SK-N-SH treated with all-trans-retinoic acid at 6 μM for 48 hours (cell line): ENCODE data around the gene MMP1.

ENCODE experiments used
- ARNTL ChIP-seq: fragments of 450-650 bp; formaldehyde crosslinking; IDR thresholded peaks from 2 replicates; pipeline ENCODE4 v1.5.0; 2020; ENCODE audit warnings: low read depth, mild to moderate bottlenecking, moderate library complexity, borderline replicate concordance
- GLIS3 ChIP-seq: fragments of 250-450 bp; sonication (Bioruptor Pico); IDR thresholded peaks from 2 replicates; pipeline ENCODE4 v1.5.0; 2020; ENCODE audit warnings: mild to moderate bottlenecking, moderate library complexity
- ISL1 ChIP-seq: fragments of 250-450 bp; sonication (Bioruptor Pico); IDR thresholded peaks from 2 replicates; pipeline ENCODE4 v2.1.2; 2022; ENCODE audit warnings: mild to moderate bottlenecking, moderate library complexity
- OSR1 ChIP-seq: fragments of 250-450 bp; sonication (Bioruptor Pico); IDR thresholded peaks from 2 replicates; pipeline ENCODE4 v1.8.0; 2022; ENCODE audit warnings: moderate library complexity, mild to moderate bottlenecking, inconsistent platforms
- SNAI2 ChIP-seq: fragments of 250-450 bp; sonication (Bioruptor Pico); IDR thresholded peaks from 2 replicates; pipeline ENCODE4 v1.5.0; 2020; ENCODE audit warnings: mild to moderate bottlenecking, moderate library complexity
- ZC3H10 ChIP-seq: fragments of 250-450 bp; sonication (Bioruptor Pico); IDR thresholded peaks from 2 replicates; pipeline ENCODE4 v1.5.1; 2021; ENCODE audit warnings: mild to moderate bottlenecking, moderate library complexity
- ZFP3 ChIP-seq: fragments of 250-450 bp; sonication (Bioruptor Pico); IDR thresholded peaks from 2 replicates; pipeline ENCODE4 v1.5.0; 2020; ENCODE audit warnings: mild to moderate bottlenecking, moderate library complexity
- ZNF565 ChIP-seq: fragments of 450-650 bp; formaldehyde crosslinking; conservative IDR thresholded peaks from 2 replicates; pipeline ENCODE4 v1.5.0; 2020; ENCODE audit warnings: low read depth, mild to moderate bottlenecking, moderate library complexity
- ZNF70 ChIP-seq: fragments of 450-650 bp; formaldehyde crosslinking; IDR thresholded peaks from 2 replicates; pipeline ENCODE4 v1.5.0; 2020; ENCODE audit warnings: mild to moderate bottlenecking, moderate library complexity
- TF ChIP-seq, protein P1 (sequence below): fragments of 250-450 bp; sonication (Bioruptor Pico); IDR thresholded peaks from 2 replicates; pipeline ENCODE4 v1.8.0; 2021; ENCODE audit warnings: low read depth, mild to moderate bottlenecking, moderate library complexity, borderline replicate concordance
- TF ChIP-seq, protein P2 (sequence below): fragments of 250-450 bp; sonication (Bioruptor Pico); IDR thresholded peaks from 2 replicates; pipeline ENCODE4 v1.5.0; 2020; ENCODE audit warnings: mild to moderate bottlenecking, moderate library complexity
- TF ChIP-seq, protein P3 (sequence below): fragments of 250-450 bp; sonication (Bioruptor Pico); IDR thresholded peaks from 2 replicates; pipeline ENCODE4 v1.8.0; 2020; ENCODE audit warnings: mild to moderate bottlenecking, moderate library complexity, borderline replicate concordance

GRCh38 chr11:102763440-102763839, 34.5 kb downstream of the MMP1 start:
- TF ChIP-seq SNAI2 (CRISPR knock-in tag) (no peak), OSR1 (CRISPR knock-in tag) (no peak), ARNTL (CRISPR knock-in tag) (no peak), ISL1 (CRISPR knock-in tag) (no peak), ZNF565 (CRISPR knock-in tag) (no peak), ZFP3 (CRISPR knock-in tag) (no peak), ZC3H10 (no peak), GLIS3 (CRISPR knock-in tag) (no peak), ZNF70 (no peak)
- TF ChIP-seq, protein P1, sequence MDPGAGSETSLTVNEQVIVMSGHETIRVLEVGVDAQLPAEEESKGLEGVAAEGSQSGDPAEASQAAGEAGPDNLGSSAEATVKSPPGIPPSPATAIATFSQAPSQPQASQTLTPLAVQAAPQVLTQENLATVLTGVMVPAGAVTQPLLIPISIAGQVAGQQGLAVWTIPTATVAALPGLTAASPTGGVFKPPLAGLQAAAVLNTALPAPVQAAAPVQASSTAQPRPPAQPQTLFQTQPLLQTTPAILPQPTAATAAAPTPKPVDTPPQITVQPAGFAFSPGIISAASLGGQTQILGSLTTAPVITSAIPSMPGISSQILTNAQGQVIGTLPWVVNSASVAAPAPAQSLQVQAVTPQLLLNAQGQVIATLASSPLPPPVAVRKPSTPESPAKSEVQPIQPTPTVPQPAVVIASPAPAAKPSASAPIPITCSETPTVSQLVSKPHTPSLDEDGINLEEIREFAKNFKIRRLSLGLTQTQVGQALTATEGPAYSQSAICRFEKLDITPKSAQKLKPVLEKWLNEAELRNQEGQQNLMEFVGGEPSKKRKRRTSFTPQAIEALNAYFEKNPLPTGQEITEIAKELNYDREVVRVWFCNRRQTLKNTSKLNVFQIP = no peak
- TF ChIP-seq, protein P2, sequence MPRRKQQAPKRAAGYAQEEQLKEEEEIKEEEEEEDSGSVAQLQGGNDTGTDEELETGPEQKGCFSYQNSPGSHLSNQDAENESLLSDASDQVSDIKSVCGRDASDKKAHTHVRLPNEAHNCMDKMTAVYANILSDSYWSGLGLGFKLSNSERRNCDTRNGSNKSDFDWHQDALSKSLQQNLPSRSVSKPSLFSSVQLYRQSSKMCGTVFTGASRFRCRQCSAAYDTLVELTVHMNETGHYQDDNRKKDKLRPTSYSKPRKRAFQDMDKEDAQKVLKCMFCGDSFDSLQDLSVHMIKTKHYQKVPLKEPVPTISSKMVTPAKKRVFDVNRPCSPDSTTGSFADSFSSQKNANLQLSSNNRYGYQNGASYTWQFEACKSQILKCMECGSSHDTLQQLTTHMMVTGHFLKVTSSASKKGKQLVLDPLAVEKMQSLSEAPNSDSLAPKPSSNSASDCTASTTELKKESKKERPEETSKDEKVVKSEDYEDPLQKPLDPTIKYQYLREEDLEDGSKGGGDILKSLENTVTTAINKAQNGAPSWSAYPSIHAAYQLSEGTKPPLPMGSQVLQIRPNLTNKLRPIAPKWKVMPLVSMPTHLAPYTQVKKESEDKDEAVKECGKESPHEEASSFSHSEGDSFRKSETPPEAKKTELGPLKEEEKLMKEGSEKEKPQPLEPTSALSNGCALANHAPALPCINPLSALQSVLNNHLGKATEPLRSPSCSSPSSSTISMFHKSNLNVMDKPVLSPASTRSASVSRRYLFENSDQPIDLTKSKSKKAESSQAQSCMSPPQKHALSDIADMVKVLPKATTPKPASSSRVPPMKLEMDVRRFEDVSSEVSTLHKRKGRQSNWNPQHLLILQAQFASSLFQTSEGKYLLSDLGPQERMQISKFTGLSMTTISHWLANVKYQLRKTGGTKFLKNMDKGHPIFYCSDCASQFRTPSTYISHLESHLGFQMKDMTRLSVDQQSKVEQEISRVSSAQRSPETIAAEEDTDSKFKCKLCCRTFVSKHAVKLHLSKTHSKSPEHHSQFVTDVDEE (CRISPR knock-in tag) = no peak
- TF ChIP-seq, protein P3, sequence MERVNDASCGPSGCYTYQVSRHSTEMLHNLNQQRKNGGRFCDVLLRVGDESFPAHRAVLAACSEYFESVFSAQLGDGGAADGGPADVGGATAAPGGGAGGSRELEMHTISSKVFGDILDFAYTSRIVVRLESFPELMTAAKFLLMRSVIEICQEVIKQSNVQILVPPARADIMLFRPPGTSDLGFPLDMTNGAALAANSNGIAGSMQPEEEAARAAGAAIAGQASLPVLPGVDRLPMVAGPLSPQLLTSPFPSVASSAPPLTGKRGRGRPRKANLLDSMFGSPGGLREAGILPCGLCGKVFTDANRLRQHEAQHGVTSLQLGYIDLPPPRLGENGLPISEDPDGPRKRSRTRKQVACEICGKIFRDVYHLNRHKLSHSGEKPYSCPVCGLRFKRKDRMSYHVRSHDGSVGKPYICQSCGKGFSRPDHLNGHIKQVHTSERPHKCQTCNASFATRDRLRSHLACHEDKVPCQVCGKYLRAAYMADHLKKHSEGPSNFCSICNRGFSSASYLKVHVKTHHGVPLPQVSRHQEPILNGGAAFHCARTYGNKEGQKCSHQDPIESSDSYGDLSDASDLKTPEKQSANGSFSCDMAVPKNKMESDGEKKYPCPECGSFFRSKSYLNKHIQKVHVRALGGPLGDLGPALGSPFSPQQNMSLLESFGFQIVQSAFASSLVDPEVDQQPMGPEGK = no peak
